Activated CD4-positive, alpha-beta T cell treated with anti-CD3 and anti-CD28 coated beads for 1 hour (primary cell): ENCODE measurements around the gene RAD17.
"Not testable (repeated sequence)": the region's sequence is repeated elsewhere in the genome, so short reads cannot be mapped to it uniquely, and the experiment has no call there.

Experiments used
- DNase-seq: peaks from one replicate; pipeline ENCODE4 v3.0.0-alpha.2; 2020

Gene RAD17, protein sequence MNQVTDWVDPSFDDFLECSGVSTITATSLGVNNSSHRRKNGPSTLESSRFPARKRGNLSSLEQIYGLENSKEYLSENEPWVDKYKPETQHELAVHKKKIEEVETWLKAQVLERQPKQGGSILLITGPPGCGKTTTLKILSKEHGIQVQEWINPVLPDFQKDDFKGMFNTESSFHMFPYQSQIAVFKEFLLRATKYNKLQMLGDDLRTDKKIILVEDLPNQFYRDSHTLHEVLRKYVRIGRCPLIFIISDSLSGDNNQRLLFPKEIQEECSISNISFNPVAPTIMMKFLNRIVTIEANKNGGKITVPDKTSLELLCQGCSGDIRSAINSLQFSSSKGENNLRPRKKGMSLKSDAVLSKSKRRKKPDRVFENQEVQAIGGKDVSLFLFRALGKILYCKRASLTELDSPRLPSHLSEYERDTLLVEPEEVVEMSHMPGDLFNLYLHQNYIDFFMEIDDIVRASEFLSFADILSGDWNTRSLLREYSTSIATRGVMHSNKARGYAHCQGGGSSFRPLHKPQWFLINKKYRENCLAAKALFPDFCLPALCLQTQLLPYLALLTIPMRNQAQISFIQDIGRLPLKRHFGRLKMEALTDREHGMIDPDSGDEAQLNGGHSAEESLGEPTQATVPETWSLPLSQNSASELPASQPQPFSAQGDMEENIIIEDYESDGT

DNA sequence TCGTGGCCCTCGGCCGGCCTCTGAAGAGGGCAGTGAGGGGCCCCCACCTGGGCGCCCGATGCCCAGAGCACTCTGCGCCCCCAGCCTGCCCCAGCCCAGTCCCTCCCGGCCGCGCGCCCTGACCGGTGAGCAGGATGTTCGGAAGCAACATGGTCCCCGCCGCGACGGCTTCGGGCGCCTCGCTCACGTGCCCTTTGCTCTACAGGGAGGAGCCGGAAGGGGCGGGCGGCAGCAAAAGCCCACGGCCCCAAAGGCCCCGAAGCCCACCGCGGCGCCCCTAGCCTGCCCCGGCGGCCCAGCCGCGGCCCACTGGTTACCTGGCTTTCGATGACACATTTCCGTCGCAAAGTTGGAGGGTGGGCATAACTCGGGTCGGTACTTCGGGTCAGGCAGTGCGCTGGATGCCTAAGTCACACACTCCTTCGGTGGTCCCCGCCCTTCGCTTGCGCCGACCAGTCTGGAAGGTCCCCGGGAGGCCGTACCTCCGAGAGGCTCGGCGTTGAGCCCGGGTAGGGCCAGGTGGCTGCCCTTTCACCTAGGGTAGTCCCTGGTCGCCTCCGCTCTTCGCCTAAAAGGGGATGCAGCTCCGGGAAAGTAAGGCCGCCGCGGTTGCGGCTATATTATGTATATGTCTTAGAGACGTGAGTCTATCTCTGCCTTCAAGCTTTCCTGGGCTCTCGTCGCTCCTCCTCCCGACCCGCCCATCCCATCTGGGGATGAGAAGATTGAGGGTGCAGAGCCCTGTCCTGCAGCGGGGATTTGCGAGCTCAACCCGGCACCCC, at the start of gene RAD17, which contains the start of the genes AK6 and TAF9:
Gene RAD17 (plus strand): TSS at position 479 of the 782 bp plus-strand sequence. CDS start 2,391 bp downstream, outside the sequence.
Gene AK6 (minus strand): TSS at position 181 of the 782 bp plus-strand sequence. CDS start 30 bp downstream, at position 151.
Gene TAF9 (minus strand): TSS at position 181 of the 782 bp plus-strand sequence. CDS start 3,783 bp downstream, outside the sequence.
- peak; percentile 84 for DNase-seq

DNA sequence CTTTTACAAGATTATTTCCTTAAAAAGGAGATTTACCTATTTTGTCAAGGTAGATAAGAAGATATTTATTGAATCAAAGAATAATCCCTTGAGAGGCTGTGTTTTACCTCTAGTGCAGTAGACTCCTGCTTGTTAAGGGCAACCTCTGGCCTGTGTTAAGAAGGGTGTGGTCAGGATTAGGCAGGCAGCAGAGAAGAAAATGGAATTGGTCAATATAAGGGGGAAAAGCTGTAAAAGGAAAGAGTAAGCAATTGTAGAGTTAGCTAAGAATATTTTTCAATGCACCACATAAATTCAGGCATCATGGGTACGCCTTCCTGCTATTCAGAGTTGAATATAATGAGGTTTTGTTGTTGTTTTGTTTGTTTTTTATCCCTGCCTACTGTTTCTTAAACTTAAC, 43.3 kb upstream of the RAD17 start:
- no peak for DNase-seq

DNA sequence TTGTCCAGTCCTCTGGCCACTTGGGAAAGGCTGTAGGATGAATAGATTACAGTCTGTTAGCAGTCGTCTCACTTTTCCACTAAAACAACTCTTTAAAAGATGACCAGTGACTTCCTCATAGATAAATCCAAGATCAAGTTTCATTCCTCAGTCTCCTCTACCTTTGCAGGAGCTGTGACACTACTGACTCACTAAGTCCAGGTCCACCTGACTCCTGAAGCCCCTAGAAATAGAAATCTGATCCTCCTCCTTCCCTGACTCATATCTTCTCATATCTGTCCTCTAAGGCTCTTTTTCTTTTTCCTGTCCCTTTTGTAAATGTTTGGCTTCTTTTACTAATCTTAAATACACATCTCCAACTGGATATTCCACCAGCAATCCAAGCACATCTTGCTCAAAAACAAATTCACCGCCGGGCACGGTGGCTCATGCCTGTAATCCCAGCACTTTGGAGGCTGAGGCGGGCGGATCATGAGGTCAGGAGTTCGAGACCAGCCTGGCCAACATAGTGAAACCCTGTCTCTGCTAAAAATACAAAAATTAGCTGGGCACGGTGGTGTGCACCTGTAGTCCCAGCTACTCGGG, 39.6 kb upstream of the RAD17 start:
- no peak for DNase-seq

DNA sequence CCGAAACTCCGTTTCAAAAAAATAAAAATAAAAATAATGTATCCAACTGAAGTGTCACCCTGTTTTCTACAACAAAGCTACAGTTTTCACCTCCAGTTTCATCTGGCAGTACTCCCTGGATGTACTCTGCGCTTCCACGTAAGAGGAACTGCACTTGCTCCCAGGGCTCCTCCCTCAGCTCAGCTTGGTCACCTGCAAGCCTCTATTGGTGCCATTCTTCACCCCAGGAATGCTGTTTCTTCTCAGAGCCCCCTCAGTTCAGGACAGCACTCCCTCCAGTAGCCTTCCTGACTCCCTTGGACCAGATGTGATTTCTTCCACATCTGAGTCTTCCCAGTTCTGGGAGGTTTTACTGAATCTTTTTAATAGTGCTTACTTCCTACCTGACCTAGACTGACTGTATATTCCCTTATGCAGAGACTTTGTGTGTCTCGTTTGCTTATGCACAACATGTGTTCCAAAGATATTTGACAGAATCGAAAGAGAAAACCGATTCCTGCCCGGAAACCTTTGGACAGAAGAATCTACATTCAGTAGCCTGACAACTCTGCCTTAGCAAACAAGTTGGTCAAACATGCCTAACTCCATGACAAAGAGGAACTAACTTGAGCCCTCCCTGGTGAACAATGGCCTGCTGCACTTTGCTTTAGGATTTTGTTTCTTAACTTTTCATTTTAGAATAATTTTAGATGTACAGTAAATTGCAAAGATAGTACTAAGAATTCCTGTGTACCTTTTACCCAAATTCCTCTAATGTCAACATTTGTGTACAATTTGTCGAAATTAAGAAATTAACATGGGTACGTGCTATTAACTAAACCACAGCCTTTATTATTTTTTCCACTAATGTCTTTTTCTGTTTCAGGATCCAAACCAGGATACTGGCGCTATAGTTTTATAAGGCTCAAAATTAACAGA, 37.8 kb upstream of the RAD17 start:
- no peak for DNase-seq

DNA sequence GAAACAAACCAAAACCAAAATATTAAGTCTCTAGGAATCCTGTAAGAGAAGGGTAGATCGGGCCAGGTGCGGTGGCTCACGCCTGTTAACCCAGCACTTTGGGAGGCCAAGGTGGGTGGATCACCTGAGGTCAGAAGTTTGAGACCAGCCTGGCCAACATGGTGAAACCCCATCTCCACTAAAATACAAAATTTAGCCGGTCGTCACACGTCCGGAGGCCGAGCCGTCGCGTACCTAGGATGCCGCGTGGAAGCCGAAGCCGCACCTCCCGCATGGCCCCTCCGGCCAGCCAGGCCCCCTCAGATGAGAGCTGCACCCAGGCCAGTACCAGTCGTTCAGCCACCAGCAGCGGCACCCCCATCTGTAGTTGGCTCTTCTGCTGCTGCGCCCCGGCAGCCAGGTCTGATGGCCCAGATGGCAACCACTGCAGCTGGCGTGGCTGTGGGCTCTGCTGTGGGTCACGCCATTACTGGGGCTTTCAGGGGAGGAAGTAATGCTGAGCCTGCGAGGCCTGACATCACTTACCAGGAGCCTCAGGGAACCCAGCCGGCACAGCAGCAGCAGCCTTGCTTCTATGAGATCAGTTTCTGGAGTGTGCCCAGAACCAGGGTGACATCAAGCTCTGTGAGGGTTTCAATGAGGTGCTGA, 35.8 kb upstream of the RAD17 start:
- DNase-seq: not testable (repeated sequence)

DNA sequence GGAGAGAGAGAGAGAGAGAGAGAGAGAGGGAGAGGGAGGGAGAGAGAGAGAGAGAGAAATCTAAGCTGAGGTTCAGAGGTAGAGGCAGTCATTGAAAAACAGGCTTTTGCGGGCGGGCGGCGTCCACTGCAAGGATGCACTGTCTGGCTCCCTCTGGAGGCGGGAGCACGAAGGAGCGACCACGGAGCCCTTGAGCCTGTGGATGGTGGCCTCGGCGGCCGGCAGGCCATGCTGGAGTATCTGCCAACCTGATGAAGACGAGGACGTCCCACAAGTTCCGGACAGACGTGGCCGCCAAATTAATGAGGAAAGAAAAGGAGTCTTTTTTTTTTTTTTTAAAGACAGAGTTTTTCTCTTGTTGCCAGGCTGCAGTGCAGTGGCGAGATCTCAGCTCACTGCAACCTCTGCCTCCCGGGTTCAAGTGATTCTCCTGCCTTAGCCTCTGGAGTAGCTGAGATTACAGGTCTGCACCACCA, 34.8 kb upstream of the RAD17 start:
- DNase-seq: peak; percentile 56

DNA sequence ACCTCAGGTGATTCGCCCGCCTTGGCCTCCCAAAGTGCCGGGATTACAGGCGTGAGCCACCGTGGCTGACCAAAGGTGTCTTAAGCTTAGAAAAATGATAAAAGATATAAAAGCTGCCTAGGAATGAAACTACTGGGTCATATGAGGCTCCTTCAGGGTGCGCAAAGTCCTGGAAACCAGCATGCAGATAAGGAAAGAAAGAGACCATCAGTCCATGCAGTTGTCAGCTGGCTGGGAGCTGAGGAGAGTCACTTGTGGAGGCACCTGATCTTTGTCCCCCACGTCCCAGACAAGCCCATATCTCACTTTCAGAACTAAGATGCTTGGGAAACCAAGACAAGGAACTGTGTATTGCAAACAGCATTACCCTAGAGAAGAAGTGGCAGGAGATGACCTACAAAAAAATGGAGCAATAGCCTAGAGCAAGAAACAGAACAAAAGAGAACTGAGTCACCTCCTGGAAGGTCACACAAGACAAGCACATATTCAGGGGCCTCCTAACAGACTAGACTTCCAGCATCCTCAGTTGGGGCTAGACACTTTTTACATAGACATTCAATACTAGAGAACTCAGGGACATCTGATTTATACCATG, 34.2 kb upstream of the RAD17 start:
- DNase-seq: no peak

DNA sequence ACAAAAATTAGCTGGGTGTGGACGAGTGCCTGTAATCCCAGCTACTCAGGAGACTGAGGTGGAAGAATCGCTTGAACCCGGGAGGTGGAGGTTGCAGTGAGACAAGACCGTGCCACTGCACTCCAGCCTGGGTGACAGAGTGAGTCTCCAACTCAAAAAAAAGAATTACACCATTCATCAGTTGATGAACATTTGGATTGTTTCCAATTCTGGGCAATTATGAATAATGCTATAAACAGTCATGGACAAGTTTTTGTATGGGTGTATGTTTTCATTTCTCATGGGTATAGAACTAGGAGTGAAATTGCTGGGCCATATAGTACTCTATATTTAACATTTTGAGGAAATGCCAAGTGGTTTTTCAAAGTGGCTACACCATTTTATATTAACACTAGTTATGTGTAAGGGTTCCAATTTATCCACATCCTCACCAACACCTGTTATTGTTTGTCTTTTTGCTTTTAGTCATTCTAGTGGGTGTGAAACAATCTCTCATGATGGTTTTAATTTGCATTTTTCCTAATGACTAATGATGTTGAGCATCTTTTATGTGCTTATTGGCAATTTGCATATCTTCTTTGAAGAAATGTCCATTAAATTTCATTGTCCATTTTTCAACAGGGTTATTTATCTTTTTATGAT, 28.0 kb upstream of the RAD17 start:
- DNase-seq: no peak

DNA sequence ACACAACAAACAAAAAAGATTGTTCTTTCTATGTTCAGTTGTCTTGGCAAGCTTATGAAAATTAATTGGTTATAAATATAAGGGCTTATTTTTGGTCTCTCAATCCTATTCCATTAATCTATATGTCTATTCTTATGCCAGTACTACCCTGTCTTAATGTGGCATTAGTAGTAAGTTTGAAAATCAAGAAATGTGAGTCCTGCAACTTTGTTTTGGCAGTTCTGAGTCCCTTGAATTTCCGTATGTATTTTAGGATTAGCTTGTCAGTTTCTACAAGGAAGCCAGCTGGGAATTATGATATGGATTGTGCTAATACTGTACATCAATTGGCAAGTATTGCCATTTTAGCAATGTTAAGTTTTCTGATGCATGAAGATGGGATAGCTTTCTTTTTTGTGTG, 26.5 kb upstream of the RAD17 start:
- no peak for DNase-seq

DNA sequence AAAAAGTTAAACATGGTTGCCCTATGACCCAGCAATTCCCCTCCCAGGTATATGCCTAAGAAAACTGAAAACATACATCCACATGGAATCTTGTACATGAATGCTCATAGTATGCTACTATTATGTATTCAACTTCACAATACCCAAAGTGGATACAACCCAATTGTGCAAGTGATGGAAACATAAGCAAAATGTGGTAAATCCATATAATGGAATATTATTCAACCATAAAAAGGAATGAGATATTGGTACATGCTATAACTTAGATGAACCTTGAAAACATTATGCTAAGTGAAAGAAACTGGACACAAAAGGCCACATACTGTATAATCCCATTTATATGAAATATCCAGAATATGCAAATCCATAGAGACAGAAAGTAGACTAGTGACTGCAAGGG, 19.0 kb upstream of the RAD17 start:
- DNase-seq: no peak

DNA sequence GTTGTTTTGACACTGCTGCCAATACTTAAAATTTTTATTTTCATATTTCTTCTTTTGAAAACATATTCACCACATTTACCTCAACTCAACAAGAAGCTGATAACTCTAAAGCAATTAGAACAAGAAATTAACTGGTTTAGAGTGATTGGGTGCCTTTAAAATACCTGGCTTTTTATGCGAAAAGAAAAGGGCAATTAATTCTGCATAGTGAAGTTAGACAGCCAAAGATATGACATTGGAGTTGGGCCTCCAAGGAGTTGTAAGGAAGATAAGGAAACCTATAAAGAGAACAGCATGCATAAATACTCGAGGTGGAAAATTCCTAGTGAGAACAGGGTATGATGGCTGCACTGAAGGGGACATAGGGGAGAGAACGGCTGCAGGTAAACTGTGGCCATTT, 9.9 kb upstream of the RAD17 start:
- DNase-seq: no peak

DNA sequence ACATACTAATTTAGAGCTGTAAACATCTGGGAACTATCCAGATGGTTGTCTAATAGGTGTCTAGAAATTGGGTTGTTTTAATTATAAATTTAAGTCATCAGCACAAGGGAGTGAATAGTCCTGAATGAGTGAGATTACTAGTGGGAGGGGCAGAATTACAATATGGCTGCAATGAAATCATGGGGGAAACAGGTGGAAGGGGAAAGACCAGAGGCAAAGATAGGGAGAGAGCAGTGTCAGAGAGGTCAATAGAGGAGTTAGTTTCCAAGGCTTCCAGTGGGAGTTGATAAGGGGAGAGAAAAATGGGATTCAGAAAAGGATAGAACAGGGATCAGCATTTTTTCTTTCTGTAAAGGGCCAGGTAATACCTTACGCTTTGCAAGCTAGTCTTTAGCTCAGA, 9.2 kb upstream of the RAD17 start:
- DNase-seq: no peak

DNA sequence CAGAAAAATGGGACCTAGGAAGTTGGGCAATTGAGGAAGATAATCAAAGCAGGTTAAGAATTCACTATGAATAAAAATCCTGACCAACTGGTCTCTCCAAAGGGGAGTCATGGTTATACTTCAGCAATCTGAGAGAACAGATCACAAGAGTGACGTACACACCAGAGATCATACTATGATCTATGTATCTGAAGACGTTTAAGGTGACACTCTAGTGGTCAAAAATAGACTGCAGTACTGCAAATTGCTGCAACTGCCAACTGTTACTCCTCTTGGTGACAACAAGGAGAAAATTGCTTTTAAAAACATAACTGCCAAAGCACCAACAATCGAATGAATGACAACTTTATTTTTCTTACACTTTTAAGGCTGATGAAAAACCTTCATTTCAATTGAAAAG, 5.2 kb upstream of the RAD17 start:
- no peak for DNase-seq

DNA sequence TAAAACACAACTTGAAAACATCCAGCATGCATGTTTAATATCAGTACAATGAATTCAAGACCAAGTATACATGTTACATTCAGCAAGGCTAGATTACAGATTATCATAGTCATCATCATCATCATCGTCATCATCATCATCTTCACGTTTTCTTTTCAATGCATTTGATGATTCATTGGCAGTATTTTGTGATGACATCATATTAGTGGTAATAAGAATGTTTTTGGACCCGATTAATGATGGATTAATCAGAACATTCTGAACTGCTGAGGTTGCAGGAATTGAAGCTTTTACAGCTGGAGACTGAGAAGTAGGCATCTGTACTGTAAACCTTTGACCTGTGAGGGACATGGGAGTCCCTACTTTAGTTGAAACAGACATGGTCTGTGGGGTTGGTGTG, 4.8 kb upstream of the RAD17 start:
- DNase-seq: no peak

DNA sequence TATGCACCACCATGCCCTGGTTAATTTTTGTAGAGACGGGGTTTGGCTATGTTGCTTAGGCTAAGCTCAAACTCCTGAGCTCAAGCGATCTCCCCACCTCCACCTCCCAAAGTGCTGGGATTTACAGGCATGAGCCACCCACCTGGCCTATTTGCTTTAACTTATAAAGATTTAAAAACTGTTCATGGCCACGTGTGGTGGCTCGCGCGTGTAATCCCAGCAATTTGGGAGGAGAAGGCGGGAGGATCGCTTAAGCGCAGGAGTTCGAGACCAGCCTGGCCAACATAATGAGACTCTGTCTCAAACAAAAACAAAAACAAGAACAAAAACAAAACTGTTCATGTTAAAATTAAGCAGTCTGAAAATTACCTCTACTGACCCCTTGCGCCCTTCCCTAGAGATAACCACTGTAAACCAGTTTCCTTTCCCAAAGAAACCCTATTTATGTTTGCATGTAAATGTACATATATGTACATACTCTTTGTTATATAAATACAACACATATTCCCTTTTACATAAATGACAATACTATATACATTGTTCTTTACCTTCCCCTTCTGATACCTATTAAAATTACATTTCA, 1.8 kb upstream of the RAD17 start:
- DNase-seq: no peak

DNA sequence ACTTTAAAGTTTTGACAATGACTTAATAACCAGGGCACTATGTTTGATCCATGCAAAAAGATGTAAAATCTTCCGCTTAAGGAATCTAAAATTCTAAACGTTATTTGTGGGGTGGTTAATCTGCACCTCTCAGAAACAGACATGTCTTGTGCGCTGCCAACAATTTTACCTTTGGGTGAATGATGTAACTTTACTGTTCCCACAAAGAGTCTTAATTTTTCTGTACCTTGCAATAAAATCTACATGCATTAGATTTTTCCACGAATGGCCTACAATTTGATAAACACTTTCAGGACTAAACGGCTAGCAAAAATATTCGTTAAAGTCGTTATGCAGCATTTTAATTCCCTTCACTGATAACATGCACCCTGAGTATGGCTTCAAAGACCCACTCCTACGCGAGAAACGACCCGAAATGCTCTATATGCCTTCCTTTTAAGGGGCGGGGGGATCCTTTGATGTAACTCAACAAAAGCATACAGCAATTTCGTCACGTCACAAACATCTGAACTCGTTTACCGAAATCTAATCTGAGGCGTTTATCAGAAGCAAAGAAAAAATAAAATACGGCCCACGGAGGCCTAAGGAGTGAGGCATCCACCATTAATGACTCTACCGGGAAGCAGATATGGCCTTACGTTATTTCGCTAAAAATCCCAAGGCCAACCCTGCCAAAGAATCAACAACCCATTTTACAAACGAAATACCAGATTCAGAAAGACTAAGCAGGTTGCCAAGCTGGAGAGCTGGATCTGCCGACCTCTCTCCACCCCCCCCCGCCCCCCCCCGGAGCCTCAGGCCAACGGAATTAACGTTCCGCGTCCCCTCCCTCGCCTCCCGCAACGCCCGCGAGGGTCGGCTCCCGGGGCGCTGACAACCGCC, 919 bp upstream of the RAD17 start:
- DNase-seq: no peak

DNA sequence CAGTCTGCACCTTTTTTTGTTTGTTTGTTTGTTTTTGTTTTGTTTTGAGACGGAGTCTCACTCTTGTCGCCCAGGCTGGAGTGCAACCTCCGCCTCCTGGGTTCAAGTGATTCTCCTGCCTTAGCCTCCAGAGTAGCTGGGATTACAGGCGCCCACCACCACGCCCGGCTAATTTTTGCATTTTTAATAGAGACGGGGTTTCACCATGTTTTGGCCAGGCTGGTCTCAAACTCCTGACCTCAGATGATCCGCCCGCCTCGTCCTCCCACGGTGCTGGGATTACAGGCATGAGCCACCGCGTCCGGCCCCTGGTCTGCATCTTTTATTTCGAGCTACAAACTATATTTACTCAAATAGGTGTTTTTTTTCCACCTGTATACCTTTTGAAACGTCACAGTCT, 717 bp downstream of the RAD17 start:
- not testable (repeated sequence) for DNase-seq

DNA sequence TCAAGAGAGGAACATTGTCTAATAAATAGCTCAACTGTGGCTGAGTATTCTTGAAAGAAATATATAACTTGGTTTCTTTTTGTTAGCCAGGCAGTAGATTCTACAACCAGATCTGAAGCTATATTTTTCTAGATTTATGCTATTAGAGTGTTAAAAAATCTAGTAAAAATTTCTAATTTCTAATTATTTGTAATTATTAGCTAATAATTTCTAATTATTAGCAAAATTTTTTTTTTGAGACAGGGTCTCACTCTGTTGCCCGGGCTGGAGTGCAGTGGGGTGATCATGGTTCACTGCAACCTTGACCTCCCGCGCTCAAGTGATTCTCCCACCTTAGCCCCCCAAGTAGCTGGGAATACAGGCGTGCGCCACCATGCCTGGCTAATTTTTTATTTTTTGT, 2.8 kb downstream of the RAD17 start:
- DNase-seq: no peak
